Neural progenitor cell (in vitro differentiated cells): ENCODE results near the gene PRSS21. TPM values are rescaled to one million over a fixed set of nuclear protein-coding genes. Genes with fewer than 3 reads are reported as not detected.

Experiments used
- DNase-seq: peaks from one replicate; pipeline ENCODE4 v3.0.0-alpha.2; 2016; ENCODE audit warnings: low spot score
- H2AFZ ChIP-seq: fragments of 200-600 bp; sonication (generic); replicated peaks from 2 replicates; pipeline ENCODE4 v1.6.1; 2016; ENCODE audit warnings: antibody characterized with exemption
- H3F3A ChIP-seq: fragments of 200-600 bp; sonication (generic); 2 replicates; pipeline ENCODE4 v1.6.1; 2016; ENCODE audit warnings: antibody characterized with exemption, low read depth
- H3K27ac ChIP-seq: fragments of 200-600 bp; sonication (generic); 2 replicates; pipeline ENCODE4 v1.5.1; 2016; ENCODE audit warnings: mild to moderate bottlenecking
- H3K27me3 ChIP-seq: fragments of 200-600 bp; sonication (generic); 2 replicates; pipeline ENCODE4 v1.6.1; 2016; ENCODE audit warnings: mild to moderate bottlenecking, moderate library complexity
- H3K36me3 ChIP-seq: fragments of 200-600 bp; sonication (generic); 2 replicates; pipeline ENCODE4 v1.5.1; 2016
- H3K4me1 ChIP-seq: fragments of 200-600 bp; sonication (generic); 2 replicates; pipeline ENCODE4 v1.6.1; 2016; ENCODE audit warnings: mixed run types
- H3K4me2 ChIP-seq: fragments of 200-600 bp; sonication (generic); 2 replicates; pipeline ENCODE4 v1.6.1; 2016
- H3K4me3 ChIP-seq: fragments of 200-600 bp; sonication (generic); 2 replicates; pipeline ENCODE4 v1.5.1; 2016
- H3K79me2 ChIP-seq: fragments of 200-600 bp; sonication (generic); 2 replicates; pipeline ENCODE4 v1.6.1; 2016; ENCODE audit warnings: low read depth
- H3K9ac ChIP-seq: fragments of 200-600 bp; sonication (generic); 2 replicates; pipeline ENCODE4 v1.6.1; 2016
- H3K9me3 ChIP-seq: fragments of 200-600 bp; sonication (generic); 2 replicates; pipeline ENCODE4 v1.5.1; 2016; ENCODE audit warnings: low read depth
- H4K20me1 ChIP-seq: fragments of 200-600 bp; sonication (generic); 2 replicates; pipeline ENCODE4 v1.6.1; 2016; ENCODE audit warnings: low read depth
- H3K27ac Mint-ChIP-seq: 3 replicates; pipeline ENCODE4 v1.8.0; 2021; ENCODE audit warnings: mixed read lengths
- H3K27me3 Mint-ChIP-seq: 2 replicates; pipeline ENCODE4 v1.8.0; 2022; ENCODE audit warnings: low read depth, mild to moderate bottlenecking, inconsistent platforms, moderate library complexity, mixed read lengths; ENCODE audit not compliant: insufficient read depth
- H3K36me3 Mint-ChIP-seq: 3 replicates; pipeline ENCODE4 v1.8.0; 2021; ENCODE audit warnings: mixed read lengths
- H3K4me1 Mint-ChIP-seq: 3 replicates; pipeline ENCODE4 v1.8.0; 2021; ENCODE audit warnings: mixed read lengths
- H3K4me3 Mint-ChIP-seq: 3 replicates; pipeline ENCODE4 v1.8.0; 2021; ENCODE audit warnings: mild to moderate bottlenecking, moderate library complexity, mixed read lengths
- H3K9me3 Mint-ChIP-seq: 3 replicates; pipeline ENCODE4 v1.8.0; 2020; ENCODE audit warnings: mixed read lengths
- CTCF ChIP-seq: fragments of 200-600 bp; sonication (generic); IDR thresholded peaks from 2 replicates; pipeline ENCODE4 v1.5.1; 2017; ENCODE audit warnings: antibody characterized with exemption, mild to moderate bottlenecking
- EZH2 ChIP-seq: fragments of 200-600 bp; sonication (generic); IDR thresholded peaks from 2 replicates; pipeline ENCODE4 v1.6.1; 2017; ENCODE audit warnings: antibody characterized with exemption, mild to moderate bottlenecking, moderate library complexity
- EZH2phosphoT487 ChIP-seq: fragments of 200-600 bp; sonication (generic); IDR thresholded peaks from 2 replicates; pipeline ENCODE4 v1.6.1; 2017; ENCODE audit warnings: antibody characterized with exemption
- total RNA-seq: library from RNA; depleted of rRNA; stranded (reverse); fragments of >200 nt; gene quantifications from 2 replicates; pipeline ENCODE4 v1.2.3, GENCODE V29; 2015; ENCODE audit warnings: low replicate concordance

PRSS21 gene
- total RNA-seq, 1 donor from 2014 or later, result not detected

GRCh38 chr16:2783581-2784357, 33.3 kb upstream of the PRSS21 start:
- Histone ChIP-seq H3K36me3 (no peaks in the 10 kb centered on the region), H2AFZ (no peak overlapping the region), H3F3A (peaks cover 19% of the 10 kb centered on the region), H3K4me2 (no peak overlapping the region), H3K4me3 (no peak overlapping the region), H3K9ac (no peak overlapping the region), H3K79me2 (peaks cover 3% of the 10 kb centered on the region), H3K9me3 (no peaks in the 10 kb centered on the region), H4K20me1 (no peaks in the 10 kb centered on the region), H3K27ac (no peak overlapping the region), H3K4me1 (peaks cover 15% of the 10 kb centered on the region), H3K27me3 (no peaks in the 10 kb centered on the region)
- no peaks in the 10 kb centered on the region for H3K9me3 Mint-ChIP-seq
- H3K36me3 Mint-ChIP-seq, result no peaks in the 10 kb centered on the region
- no peak for TF ChIP-seq CTCF
- TF ChIP-seq EZH2phosphoT487, result no peak
- H3K4me3 Mint-ChIP-seq, result no peak overlapping the region
- peak overlapping the region; percentile 53 for H3K27ac Mint-ChIP-seq
- DNase-seq, result no peak
- H3K27me3 Mint-ChIP-seq, result no peaks in the 10 kb centered on the region
- peaks cover 15% of the 10 kb centered on the region for H3K4me1 Mint-ChIP-seq

- Mint-ChIP-seq H3K4me3 (no peak overlapping the region), H3K4me1 (peaks cover 16% of the 10 kb centered on the region), H3K36me3 (no peaks in the 10 kb centered on the region), H3K27me3 (no peaks in the 10 kb centered on the region), H3K27ac (peak overlapping the region; percentile 53), H3K9me3 (no peaks in the 10 kb centered on the region)
- Histone ChIP-seq H2AFZ (no peak overlapping the region), H3K27me3 (no peaks in the 10 kb centered on the region), H3K79me2 (no peaks in the 10 kb centered on the region), H3K9ac (no peak overlapping the region), H3K4me1 (peaks cover 18% of the 10 kb centered on the region), H3K9me3 (no peaks in the 10 kb centered on the region), H3K27ac (no peak overlapping the region), H3K36me3 (no peaks in the 10 kb centered on the region), H3K4me2 (no peak overlapping the region), H4K20me1 (no peaks in the 10 kb centered on the region), H3F3A (peaks cover 14% of the 10 kb centered on the region), H3K4me3 (no peak overlapping the region)
- DNase-seq, result no peak
- TF ChIP-seq EZH2 (no peak), EZH2phosphoT487 (no peak), CTCF (no peak)
These were observed 32.5 kb upstream of the PRSS21 start for GRCh38 chr16:2784358-2785100.

GRCh38 chr16:2785101-2785991, 31.7 kb upstream of the PRSS21 start:
- H3K9me3 ChIP-seq, result no peaks in the 10 kb centered on the region
- H3K4me3 Mint-ChIP-seq, result no peak overlapping the region
- H3F3A ChIP-seq, result peaks cover 11% of the 10 kb centered on the region
- H3K4me1 Mint-ChIP-seq, result peaks cover 19% of the 10 kb centered on the region
- TF ChIP-seq CTCF (peak; percentile 13), EZH2phosphoT487 (no peak)
- H3K27ac Mint-ChIP-seq, result no peak overlapping the region
- DNase-seq, result no peak
- no peaks in the 10 kb centered on the region for H3K36me3 Mint-ChIP-seq
- H3K27me3 Mint-ChIP-seq, result no peaks in the 10 kb centered on the region
- H3K27me3 ChIP-seq, result no peaks in the 10 kb centered on the region
- H3K4me3 ChIP-seq, result no peak overlapping the region
- H3K9ac ChIP-seq, result no peak overlapping the region
- no peak overlapping the region for H3K27ac ChIP-seq
- peaks cover 15% of the 10 kb centered on the region for H3K4me1 ChIP-seq
- H3K9me3 Mint-ChIP-seq, result no peaks in the 10 kb centered on the region
- no peaks in the 10 kb centered on the region for H4K20me1 ChIP-seq
- H2AFZ ChIP-seq, result no peak overlapping the region
- H3K79me2 ChIP-seq, result no peaks in the 10 kb centered on the region
- H3K4me2 ChIP-seq, result no peak overlapping the region
- H3K36me3 ChIP-seq, result no peaks in the 10 kb centered on the region
